Activated CD8-positive, alpha-beta T cell treated with anti-CD3 and anti-CD28 coated beads for 36 hours (primary cell): ENCODE measurements around the gene LHX4. TPM values are rescaled to one million over a fixed set of nuclear protein-coding genes. Genes with fewer than 3 reads are reported as not detected.

Experiments used
- ATAC-seq: fragments of 200-7000 bp; cut with Tn5 transposase; one replicate; pipeline ENCODE4 v1.10.0; 2021; ENCODE audit warnings: mild to moderate bottlenecking, moderate library complexity
- CTCF ChIA-PET: fragments of 350-600 bp; sonication (Branson Sonifier 250); formaldehyde crosslinking; loops from one replicate; lab custom pipeline; 2021; ENCODE audit warnings: antibody characterized with exemption; lab: Charles Lee
- POLR2A ChIA-PET: fragments of 350-600 bp; sonication (Branson Sonifier 250); formaldehyde crosslinking; loops from one replicate; lab custom pipeline; 2021; ENCODE audit warnings: antibody characterized with exemption; lab: Charles Lee
- DNase-seq: peaks from one replicate; pipeline ENCODE4 v3.0.0-alpha.2; 2020
- H3K27ac Mint-ChIP-seq: one replicate; pipeline ENCODE4 v1.8.0; 2021; ENCODE audit warnings: mild to moderate bottlenecking, mixed read lengths
- H3K27me3 Mint-ChIP-seq: one replicate; pipeline ENCODE4 v1.8.0; 2021; ENCODE audit warnings: mixed read lengths
- H3K36me3 Mint-ChIP-seq: one replicate; pipeline ENCODE4 v1.8.0; 2021; ENCODE audit warnings: low read depth, mixed read lengths
- H3K4me1 Mint-ChIP-seq: one replicate; pipeline ENCODE4 v1.8.0; 2021; ENCODE audit warnings: low read depth, mixed read lengths
- H3K4me3 Mint-ChIP-seq: one replicate; pipeline ENCODE4 v1.8.0; 2021; ENCODE audit warnings: mild to moderate bottlenecking, moderate library complexity, mixed read lengths
- H3K9me3 Mint-ChIP-seq: one replicate; pipeline ENCODE4 v1.8.0; 2021; ENCODE audit warnings: mixed read lengths
- CTCF ChIP-seq: fragments of 200-600 bp; IDR thresholded peaks from one replicate; pipeline ENCODE4 v1.8.0; 2022; ENCODE audit warnings: antibody characterized with exemption, mild to moderate bottlenecking
- intact Hi-C: fragments of 100-400 bp; cut with micrococcal nuclease; formaldehyde crosslinking; loops from one replicate; pipeline ENCODE4 v1.10.0; 2022
- total RNA-seq, 2 experiments: library from RNA; stranded (reverse); gene quantifications; one replicate each; pipeline ENCODE4 v1.2.3, GENCODE V29; 2021

The LHX4 gene
- total RNA-seq, 2 experiments from 2014 or later, result not detected

GRCh38 chr1:180219776-180220175 is 10.3 kb upstream of the LHX4 start:
- ChIA-PET CTCF (no interaction called here), POLR2A (no interaction called here)
- Mint-ChIP-seq H3K9me3 (no peaks in the 10 kb centered on the region), H3K4me3 (no peak overlapping the region), H3K36me3 (no peaks in the 10 kb centered on the region), H3K4me1 (peaks cover 2% of the 10 kb centered on the region), H3K27me3 (peaks cover 11% of the 10 kb centered on the region), H3K27ac (no peak overlapping the region)
- no peak for TF ChIP-seq CTCF
- DNase-seq (no peak), ATAC-seq (no peak)
- intact Hi-C loops, result no loop called here

GRCh38 chr1:180221462-180221861 is 8.6 kb upstream of the LHX4 start:
- H3K4me1 Mint-ChIP-seq, result no peaks in the 10 kb centered on the region
- no peak overlapping the region for H3K4me3 Mint-ChIP-seq
- H3K36me3 Mint-ChIP-seq, result no peaks in the 10 kb centered on the region
- peaks cover 15% of the 10 kb centered on the region for H3K27me3 Mint-ChIP-seq
- intact Hi-C loops, result no loop called here
- POLR2A ChIA-PET, result no interaction called here
- TF ChIP-seq CTCF, result no peak
- no peak for DNase-seq
- no peak overlapping the region for H3K27ac Mint-ChIP-seq
- no peaks in the 10 kb centered on the region for H3K9me3 Mint-ChIP-seq
- ATAC-seq, result no peak
- CTCF ChIA-PET, result interaction anchor here (1.2 to 4.3 kb wide), 3 partner anchors 32 to 257 kb away, joined by 3 to 15 read pairs (median 9); no protein-coding TSS in a partner anchor

- H3K36me3 Mint-ChIP-seq, result no peaks in the 10 kb centered on the region
- no peak overlapping the region for H3K27ac Mint-ChIP-seq
- peaks cover 34% of the 10 kb centered on the region for H3K27me3 Mint-ChIP-seq
- CTCF ChIA-PET, result interaction anchor here (4.3 kb wide), 1 partner anchor 45 kb away, joined by 15 read pairs; no protein-coding TSS in a partner anchor
- DNase-seq (no peak), ATAC-seq (no peak)
- no peak for TF ChIP-seq CTCF
- peaks cover 4% of the 10 kb centered on the region for H3K4me1 Mint-ChIP-seq
- H3K4me3 Mint-ChIP-seq, result no peak overlapping the region
- no peaks in the 10 kb centered on the region for H3K9me3 Mint-ChIP-seq
- intact Hi-C loops, result no loop called here
- POLR2A ChIA-PET, result no interaction called here
Measured at GRCh38 chr1:180224902-180225301, 5.2 kb upstream of the LHX4 start.

- H3K4me3 Mint-ChIP-seq, result no peak overlapping the region
- CTCF ChIA-PET, result interaction anchor here (0.9 to 4.3 kb wide), 3 partner anchors 14 to 46 kb away, joined by 3 to 15 read pairs (median 4); no protein-coding TSS in a partner anchor
- intact Hi-C loops, result no loop called here
Measured at GRCh38 chr1:180225403-180225802, 4.7 kb upstream of the LHX4 start.

More at GRCh38 chr1:180225403-180225802, 4.7 kb upstream of the LHX4 start:
- peaks cover 4% of the 10 kb centered on the region for H3K4me1 Mint-ChIP-seq
- H3K27me3 Mint-ChIP-seq, result peaks cover 34% of the 10 kb centered on the region
- POLR2A ChIA-PET, result no interaction called here
- TF ChIP-seq CTCF, result no peak
- no peak for ATAC-seq
- DNase-seq, result no peak
- no peak overlapping the region for H3K27ac Mint-ChIP-seq
- no peaks in the 10 kb centered on the region for H3K9me3 Mint-ChIP-seq
- H3K36me3 Mint-ChIP-seq, result no peaks in the 10 kb centered on the region
